DND-41 (cell line): ENCODE results near the gene GPS2.

Experiments used
- CTCF ChIP-seq: IDR thresholded peaks from 2 replicates; pipeline ENCODE4 v1.5.1; 2012; ENCODE audit warnings: borderline replicate concordance, low read length, moderate library complexity, mild to moderate bottlenecking; ENCODE audit not compliant: poor library complexity, severe bottlenecking; ENCODE audit errors: extremely low read depth
- EZH2 ChIP-seq: IDR thresholded peaks from 3 replicates; pipeline ENCODE4 v1.6.1; 2012; ENCODE audit warnings: borderline replicate concordance, low read depth, mild to moderate bottlenecking, moderate library complexity, low read length, inconsistent platforms; ENCODE audit not compliant: severe bottlenecking

- TF ChIP-seq CTCF = no peak
- no peak for TF ChIP-seq EZH2
Observed at GRCh38 chr17:7304179-7304578, 11.0 kb downstream of the GPS2 start.
